Astrocyte (in vitro differentiated cells and primary cell): ENCODE results near the gene TPM4.

ENCODE experiments used
- EZH2 ChIP-seq: IDR thresholded peaks from 2 replicates; pipeline ENCODE4 v1.6.1; 2012; ENCODE audit warnings: mild to moderate bottlenecking, low read length, inconsistent platforms; ENCODE audit not compliant: insufficient read depth
- TF ChIP-seq, protein P1 (sequence below): IDR thresholded peaks from 2 replicates; pipeline ENCODE4 v1.5.1; 2011; ENCODE audit warnings: low read depth, mild to moderate bottlenecking, inconsistent platforms, low read length, moderate library complexity; ENCODE audit not compliant: insufficient read depth

DNA sequence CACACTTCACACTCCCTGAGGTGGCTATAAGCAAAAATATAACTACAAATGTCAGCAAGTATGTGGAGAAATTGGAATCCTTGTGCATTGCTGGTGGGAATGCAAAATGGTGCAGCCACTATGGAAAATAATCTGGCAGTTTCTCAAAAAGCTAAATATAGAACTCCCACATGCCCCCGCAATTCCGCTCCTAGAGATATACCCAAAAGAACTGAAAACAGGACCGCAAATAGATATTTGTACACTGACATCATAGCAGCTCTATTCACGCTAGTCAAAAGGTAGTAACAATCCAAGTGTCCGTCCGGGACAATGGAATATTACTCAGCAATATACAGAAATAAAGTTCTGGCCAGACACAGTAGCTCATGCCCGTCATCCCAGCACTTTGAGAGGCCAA is 31.5 kb upstream of the TPM4 start:
- TF ChIP-seq, protein P1, sequence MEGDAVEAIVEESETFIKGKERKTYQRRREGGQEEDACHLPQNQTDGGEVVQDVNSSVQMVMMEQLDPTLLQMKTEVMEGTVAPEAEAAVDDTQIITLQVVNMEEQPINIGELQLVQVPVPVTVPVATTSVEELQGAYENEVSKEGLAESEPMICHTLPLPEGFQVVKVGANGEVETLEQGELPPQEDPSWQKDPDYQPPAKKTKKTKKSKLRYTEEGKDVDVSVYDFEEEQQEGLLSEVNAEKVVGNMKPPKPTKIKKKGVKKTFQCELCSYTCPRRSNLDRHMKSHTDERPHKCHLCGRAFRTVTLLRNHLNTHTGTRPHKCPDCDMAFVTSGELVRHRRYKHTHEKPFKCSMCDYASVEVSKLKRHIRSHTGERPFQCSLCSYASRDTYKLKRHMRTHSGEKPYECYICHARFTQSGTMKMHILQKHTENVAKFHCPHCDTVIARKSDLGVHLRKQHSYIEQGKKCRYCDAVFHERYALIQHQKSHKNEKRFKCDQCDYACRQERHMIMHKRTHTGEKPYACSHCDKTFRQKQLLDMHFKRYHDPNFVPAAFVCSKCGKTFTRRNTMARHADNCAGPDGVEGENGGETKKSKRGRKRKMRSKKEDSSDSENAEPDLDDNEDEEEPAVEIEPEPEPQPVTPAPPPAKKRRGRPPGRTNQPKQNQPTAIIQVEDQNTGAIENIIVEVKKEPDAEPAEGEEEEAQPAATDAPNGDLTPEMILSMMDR: no peak
- TF ChIP-seq EZH2: no peak
